Adrenal gland (tissue), 5 donors: ENCODE measurements around the gene ICA1.

Experiments used
- POLR2A ChIP-seq, 2 donors: fragments of 450-650 bp; IDR thresholded peaks; one replicate each; pipeline ENCODE4 v1.6.1; 2017; ENCODE audit warnings: antibody characterized with exemption in 2 of 2, mild to moderate bottlenecking in 2 of 2, moderate library complexity in 1 of 2
- TF ChIP-seq, protein P1 (sequence below), 6 experiments: fragments of 450-650 bp in 4 of 6; fragments of 200-600 bp in 2 of 6; sonication (generic) in 1 of 6; IDR thresholded peaks; 1 replicate in 5 of 6; 2 replicates in 1 of 6; pipeline versions ENCODE4 v1.5.1 to v1.8.0; 2016 to 2021; ENCODE audit warnings: antibody characterized with exemption in 6 of 6, mild to moderate bottlenecking in 2 of 6, moderate library complexity in 1 of 6
- donor health status: DM: no; HTN: no; CAD: no.

DNA sequence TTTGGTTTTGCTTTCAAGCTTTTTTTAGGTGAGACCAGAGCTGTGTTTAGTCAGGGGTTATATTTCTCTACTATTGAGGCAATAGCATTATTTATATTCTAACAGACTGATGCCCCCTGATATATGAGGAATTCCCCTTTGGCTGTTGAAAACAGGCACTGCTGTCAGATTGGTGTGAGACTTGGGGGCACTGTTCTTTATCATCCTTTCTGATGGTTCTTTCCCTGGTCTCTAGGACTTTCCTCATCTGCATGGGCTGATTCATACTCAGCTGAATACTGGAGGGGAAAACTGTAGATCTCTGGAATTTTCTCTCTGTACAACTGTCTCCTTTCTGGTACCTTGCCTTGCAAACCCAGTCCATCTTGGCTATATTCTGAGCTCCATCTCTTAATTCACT is 10.0 kb upstream of the ICA1 start:
- TF ChIP-seq, protein P1, sequence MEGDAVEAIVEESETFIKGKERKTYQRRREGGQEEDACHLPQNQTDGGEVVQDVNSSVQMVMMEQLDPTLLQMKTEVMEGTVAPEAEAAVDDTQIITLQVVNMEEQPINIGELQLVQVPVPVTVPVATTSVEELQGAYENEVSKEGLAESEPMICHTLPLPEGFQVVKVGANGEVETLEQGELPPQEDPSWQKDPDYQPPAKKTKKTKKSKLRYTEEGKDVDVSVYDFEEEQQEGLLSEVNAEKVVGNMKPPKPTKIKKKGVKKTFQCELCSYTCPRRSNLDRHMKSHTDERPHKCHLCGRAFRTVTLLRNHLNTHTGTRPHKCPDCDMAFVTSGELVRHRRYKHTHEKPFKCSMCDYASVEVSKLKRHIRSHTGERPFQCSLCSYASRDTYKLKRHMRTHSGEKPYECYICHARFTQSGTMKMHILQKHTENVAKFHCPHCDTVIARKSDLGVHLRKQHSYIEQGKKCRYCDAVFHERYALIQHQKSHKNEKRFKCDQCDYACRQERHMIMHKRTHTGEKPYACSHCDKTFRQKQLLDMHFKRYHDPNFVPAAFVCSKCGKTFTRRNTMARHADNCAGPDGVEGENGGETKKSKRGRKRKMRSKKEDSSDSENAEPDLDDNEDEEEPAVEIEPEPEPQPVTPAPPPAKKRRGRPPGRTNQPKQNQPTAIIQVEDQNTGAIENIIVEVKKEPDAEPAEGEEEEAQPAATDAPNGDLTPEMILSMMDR (IDR thresholded peaks at IDR 0.05), result no peak
- no peak for TF ChIP-seq POLR2A (IDR thresholded peaks at IDR 0.05)
